HEK293 (cell line): ENCODE results near the gene IGF2BP2.
"Not testable (repeated sequence)": the region's sequence is repeated elsewhere in the genome, so short reads cannot be mapped to it uniquely, and the experiment has no call there.

Experiments used
- CTCF ChIA-PET: fragments of 350-600 bp; formaldehyde crosslinking; extraction: SDS; loops from one replicate; lab custom pipeline; 2021; ENCODE audit warnings: antibody characterized with exemption; lab: Yijun Ruan, JAX
- POLR2A ChIA-PET: fragments of 300-600 bp; formaldehyde crosslinking; extraction: SDS; loops from one replicate; lab custom pipeline; 2020; ENCODE audit warnings: antibody characterized with exemption, inconsistent platforms; lab: Yijun Ruan, JAX
- H3K27ac ChIP-seq: fragments of 200-500 bp; sonication (Bioruptor generic); 2 replicates; pipeline ENCODE4 v1.5.1; 2014; ENCODE audit warnings: low read depth, low read length, control low read depth, inconsistent platforms; ENCODE audit errors: extremely low read depth
- H3K36me3 ChIP-seq, 2 experiments: fragments of 200-500 bp in 1 of 2; sonication (Bioruptor generic) in 1 of 2; 1 replicate in 1 of 2; 2 replicates in 1 of 2; pipeline ENCODE4 v1.5.1; 2014 to 2017; ENCODE audit warnings: inconsistent platforms in 2 of 2, low read length in 2 of 2; ENCODE audit not compliant: control insufficient read depth in 2 of 2, insufficient read depth in 1 of 2
- H3K4me1 ChIP-seq: fragments of 200-500 bp; sonication (Bioruptor generic); 2 replicates; pipeline ENCODE4 v1.5.1; 2014; ENCODE audit warnings: mild to moderate bottlenecking, low read length, inconsistent platforms; ENCODE audit not compliant: control insufficient read depth, insufficient read depth
- H3K4me3 ChIP-seq: 2 replicates; pipeline ENCODE4 v1.5.1; 2011; ENCODE audit warnings: low read depth, mild to moderate bottlenecking, control low read depth, low read length, moderate library complexity
- H3K9me3 ChIP-seq: fragments of 200-500 bp; sonication (Bioruptor generic); 2 replicates; pipeline ENCODE4 v1.5.1; 2014; ENCODE audit warnings: low read depth, low read length, inconsistent platforms; ENCODE audit not compliant: control insufficient read depth, insufficient read depth
- EGR2 ChIP-seq: fragments of 450-650 bp; formaldehyde crosslinking; IDR thresholded peaks from 2 replicates; pipeline ENCODE4 v1.5.1; 2016; ENCODE audit warnings: low read depth, missing biosample characterization, missing genetic modification characterization
- FEZF1 ChIP-seq: fragments of 450-650 bp; formaldehyde crosslinking; IDR thresholded peaks from 2 replicates; pipeline ENCODE4 v1.5.1; 2016; ENCODE audit warnings: missing biosample characterization, missing genetic modification characterization
- PRDM6 ChIP-seq: fragments of 450-650 bp; formaldehyde crosslinking; IDR thresholded peaks from 2 replicates; pipeline ENCODE4 v1.5.1; 2017; ENCODE audit warnings: missing biosample characterization, missing genetic modification characterization
- SCRT2 ChIP-seq: fragments of 450-650 bp; formaldehyde crosslinking; IDR thresholded peaks from 2 replicates; pipeline ENCODE4 v1.5.1; 2016; ENCODE audit warnings: missing biosample characterization, missing genetic modification characterization
- SETDB1 ChIP-seq: IDR thresholded peaks from one replicate; pipeline ENCODE4 v1.6.1; 2017; ENCODE audit warnings: mild to moderate bottlenecking, low read length, moderate library complexity, mixed read lengths; ENCODE audit not compliant: insufficient read length
- SP7 ChIP-seq: fragments of 450-650 bp; formaldehyde crosslinking; IDR thresholded peaks from 2 replicates; pipeline ENCODE4 v1.5.1; 2016; ENCODE audit warnings: missing biosample characterization, missing genetic modification characterization
- YY2 ChIP-seq: fragments of 450-650 bp; formaldehyde crosslinking; IDR thresholded peaks from 2 replicates; pipeline ENCODE4 v1.5.1; 2016; ENCODE audit warnings: missing biosample characterization, missing genetic modification characterization
- ZBTB21 ChIP-seq: fragments of 450-650 bp; formaldehyde crosslinking; IDR thresholded peaks from 2 replicates; pipeline ENCODE4 v1.5.1; 2017; ENCODE audit warnings: missing biosample characterization, missing genetic modification characterization
- ZNF2 ChIP-seq: fragments of 450-650 bp; formaldehyde crosslinking; IDR thresholded peaks from 2 replicates; pipeline ENCODE4 v1.5.1; 2016; ENCODE audit warnings: missing biosample characterization, missing genetic modification characterization
- ZNF202 ChIP-seq: fragments of 450-650 bp; formaldehyde crosslinking; IDR thresholded peaks from 2 replicates; pipeline ENCODE4 v1.5.1; 2016; ENCODE audit warnings: missing biosample characterization, missing genetic modification characterization, borderline replicate concordance
- ZNF558 ChIP-seq: fragments of 450-650 bp; formaldehyde crosslinking; IDR thresholded peaks from 2 replicates; pipeline ENCODE4 v1.5.1; 2016; ENCODE audit warnings: missing biosample characterization, missing genetic modification characterization
- ZNF624 ChIP-seq: fragments of 450-650 bp; formaldehyde crosslinking; IDR thresholded peaks from 2 replicates; pipeline ENCODE4 v1.5.1; 2017; ENCODE audit warnings: missing biosample characterization, missing genetic modification characterization
- ZNF692 ChIP-seq: fragments of 450-650 bp; formaldehyde crosslinking; IDR thresholded peaks from 2 replicates; pipeline ENCODE4 v1.5.1; 2016; ENCODE audit warnings: missing biosample characterization, missing genetic modification characterization
- ZSCAN16 ChIP-seq: fragments of 450-650 bp; formaldehyde crosslinking; IDR thresholded peaks from 2 replicates; pipeline ENCODE4 v1.5.1; 2016; ENCODE audit warnings: missing biosample characterization, missing genetic modification characterization
- TF ChIP-seq, protein P1 (sequence below): fragments of 450-650 bp; formaldehyde crosslinking; IDR thresholded peaks from 2 replicates; pipeline ENCODE4 v1.5.1; 2016; ENCODE audit warnings: missing biosample characterization, missing genetic modification characterization
- TF ChIP-seq, protein P2 (sequence below): sonication (generic); formaldehyde crosslinking; IDR thresholded peaks from 2 replicates; pipeline ENCODE4 v1.8.1; 2022; ENCODE audit warnings: mild to moderate bottlenecking, moderate library complexity, missing genetic modification reagents
- TF ChIP-seq, protein P3 (sequence below): fragments of 450-650 bp; formaldehyde crosslinking; IDR thresholded peaks from 2 replicates; pipeline ENCODE4 v1.5.1; 2017; ENCODE audit warnings: missing biosample characterization, mild to moderate bottlenecking, missing genetic modification characterization, moderate library complexity
- TF ChIP-seq, protein P4 (sequence below): fragments of 450-650 bp; formaldehyde crosslinking; IDR thresholded peaks from 2 replicates; pipeline ENCODE4 v1.5.1; 2017; ENCODE audit warnings: missing biosample characterization, missing genetic modification characterization
- TF ChIP-seq, protein P5 (sequence below): fragments of 450-650 bp; formaldehyde crosslinking; IDR thresholded peaks from 2 replicates; pipeline ENCODE4 v1.5.1; 2017; ENCODE audit warnings: missing biosample characterization, missing genetic modification characterization

The IGF2BP2 gene

DNA sequence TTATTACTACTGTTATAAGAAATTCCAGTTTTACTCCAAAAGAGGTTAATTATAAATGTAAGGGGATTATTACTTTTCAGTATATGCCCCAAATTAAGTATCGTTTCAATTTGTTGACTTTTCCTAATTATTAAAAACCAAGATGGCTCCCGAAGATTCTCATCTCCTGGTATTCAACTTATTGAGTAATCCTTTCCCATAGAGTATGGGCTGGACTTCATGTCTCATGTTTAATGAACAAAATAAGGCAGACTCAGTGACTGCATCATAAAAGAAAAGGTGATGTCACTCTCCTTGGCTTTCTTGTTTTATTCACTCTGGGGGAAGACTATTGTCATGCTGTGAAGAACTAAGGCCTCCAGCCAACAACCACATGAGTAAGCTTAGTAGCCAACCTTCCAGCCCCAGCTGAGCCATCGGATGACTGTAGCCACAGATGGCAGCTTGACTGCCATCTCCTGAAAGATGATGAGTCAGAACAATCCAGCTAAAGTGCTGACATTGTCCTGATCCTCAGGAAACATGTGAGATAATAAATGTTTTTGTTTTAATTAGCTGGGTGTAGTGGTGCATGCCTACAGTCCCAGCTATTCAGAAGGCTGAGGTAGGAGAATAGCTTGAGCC, 17.3 kb downstream of the IGF2BP2 start (continued):
- TF ChIP-seq, protein P1, sequence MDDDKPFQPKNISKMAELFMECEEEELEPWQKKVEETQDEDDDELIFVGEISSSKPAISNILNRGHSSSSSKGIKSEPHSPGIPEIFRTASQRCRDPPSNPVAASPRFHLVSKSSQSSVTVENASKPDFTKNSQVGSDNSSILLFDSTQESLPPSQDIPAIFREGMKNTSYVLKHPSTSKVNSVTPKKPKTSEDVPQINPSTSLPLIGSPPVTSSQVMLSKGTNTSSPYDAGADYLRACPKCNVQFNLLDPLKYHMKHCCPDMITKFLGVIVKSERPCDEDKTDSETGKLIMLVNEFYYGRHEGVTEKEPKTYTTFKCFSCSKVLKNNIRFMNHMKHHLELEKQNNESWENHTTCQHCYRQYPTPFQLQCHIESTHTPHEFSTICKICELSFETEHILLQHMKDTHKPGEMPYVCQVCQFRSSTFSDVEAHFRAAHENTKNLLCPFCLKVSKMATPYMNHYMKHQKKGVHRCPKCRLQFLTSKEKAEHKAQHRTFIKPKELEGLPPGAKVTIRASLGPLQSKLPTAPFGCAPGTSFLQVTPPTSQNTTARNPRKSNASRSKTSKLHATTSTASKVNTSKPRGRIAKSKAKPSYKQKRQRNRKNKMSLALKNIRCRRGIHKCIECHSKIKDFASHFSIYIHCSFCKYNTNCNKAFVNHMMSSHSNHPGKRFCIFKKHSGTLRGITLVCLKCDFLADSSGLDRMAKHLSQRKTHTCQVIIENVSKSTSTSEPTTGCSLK (tag by site-specific recombination) = no peak
- TF ChIP-seq ZSCAN16 = no peak
- TF ChIP-seq, protein P2, sequence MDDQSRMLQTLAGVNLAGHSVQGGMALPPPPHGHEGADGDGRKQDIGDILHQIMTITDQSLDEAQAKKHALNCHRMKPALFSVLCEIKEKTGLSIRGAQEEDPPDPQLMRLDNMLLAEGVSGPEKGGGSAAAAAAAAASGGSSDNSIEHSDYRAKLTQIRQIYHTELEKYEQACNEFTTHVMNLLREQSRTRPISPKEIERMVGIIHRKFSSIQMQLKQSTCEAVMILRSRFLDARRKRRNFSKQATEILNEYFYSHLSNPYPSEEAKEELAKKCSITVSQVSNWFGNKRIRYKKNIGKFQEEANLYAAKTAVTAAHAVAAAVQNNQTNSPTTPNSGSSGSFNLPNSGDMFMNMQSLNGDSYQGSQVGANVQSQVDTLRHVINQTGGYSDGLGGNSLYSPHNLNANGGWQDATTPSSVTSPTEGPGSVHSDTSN (CRISPR knock-in tag) = no peak
- TF ChIP-seq ZNF624 (tag by site-specific recombination) = no peak
- TF ChIP-seq, protein P3, sequence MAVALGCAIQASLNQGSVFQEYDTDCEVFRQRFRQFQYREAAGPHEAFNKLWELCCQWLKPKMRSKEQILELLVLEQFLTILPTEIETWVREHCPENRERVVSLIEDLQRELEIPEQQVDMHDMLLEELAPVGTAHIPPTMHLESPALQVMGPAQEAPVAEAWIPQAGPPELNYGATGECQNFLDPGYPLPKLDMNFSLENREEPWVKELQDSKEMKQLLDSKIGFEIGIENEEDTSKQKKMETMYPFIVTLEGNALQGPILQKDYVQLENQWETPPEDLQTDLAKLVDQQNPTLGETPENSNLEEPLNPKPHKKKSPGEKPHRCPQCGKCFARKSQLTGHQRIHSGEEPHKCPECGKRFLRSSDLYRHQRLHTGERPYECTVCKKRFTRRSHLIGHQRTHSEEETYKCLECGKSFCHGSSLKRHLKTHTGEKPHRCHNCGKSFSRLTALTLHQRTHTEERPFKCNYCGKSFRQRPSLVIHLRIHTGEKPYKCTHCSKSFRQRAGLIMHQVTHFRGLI (tag by site-specific recombination) = no peak; the same call in 1 of the 2 replicates
- TF ChIP-seq, protein P4, sequence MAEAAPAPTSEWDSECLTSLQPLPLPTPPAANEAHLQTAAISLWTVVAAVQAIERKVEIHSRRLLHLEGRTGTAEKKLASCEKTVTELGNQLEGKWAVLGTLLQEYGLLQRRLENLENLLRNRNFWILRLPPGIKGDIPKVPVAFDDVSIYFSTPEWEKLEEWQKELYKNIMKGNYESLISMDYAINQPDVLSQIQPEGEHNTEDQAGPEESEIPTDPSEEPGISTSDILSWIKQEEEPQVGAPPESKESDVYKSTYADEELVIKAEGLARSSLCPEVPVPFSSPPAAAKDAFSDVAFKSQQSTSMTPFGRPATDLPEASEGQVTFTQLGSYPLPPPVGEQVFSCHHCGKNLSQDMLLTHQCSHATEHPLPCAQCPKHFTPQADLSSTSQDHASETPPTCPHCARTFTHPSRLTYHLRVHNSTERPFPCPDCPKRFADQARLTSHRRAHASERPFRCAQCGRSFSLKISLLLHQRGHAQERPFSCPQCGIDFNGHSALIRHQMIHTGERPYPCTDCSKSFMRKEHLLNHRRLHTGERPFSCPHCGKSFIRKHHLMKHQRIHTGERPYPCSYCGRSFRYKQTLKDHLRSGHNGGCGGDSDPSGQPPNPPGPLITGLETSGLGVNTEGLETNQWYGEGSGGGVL = peak; percentile 36
- TF ChIP-seq SP7 (tag by site-specific recombination) = peak; percentile 90
- no peak for TF ChIP-seq ZNF202 (tag by site-specific recombination)
- peak; percentile 94 for TF ChIP-seq ZBTB21 (tag by site-specific recombination)
- TF ChIP-seq PRDM6 (tag by site-specific recombination) = peak; percentile 51
- TF ChIP-seq, protein P5, sequence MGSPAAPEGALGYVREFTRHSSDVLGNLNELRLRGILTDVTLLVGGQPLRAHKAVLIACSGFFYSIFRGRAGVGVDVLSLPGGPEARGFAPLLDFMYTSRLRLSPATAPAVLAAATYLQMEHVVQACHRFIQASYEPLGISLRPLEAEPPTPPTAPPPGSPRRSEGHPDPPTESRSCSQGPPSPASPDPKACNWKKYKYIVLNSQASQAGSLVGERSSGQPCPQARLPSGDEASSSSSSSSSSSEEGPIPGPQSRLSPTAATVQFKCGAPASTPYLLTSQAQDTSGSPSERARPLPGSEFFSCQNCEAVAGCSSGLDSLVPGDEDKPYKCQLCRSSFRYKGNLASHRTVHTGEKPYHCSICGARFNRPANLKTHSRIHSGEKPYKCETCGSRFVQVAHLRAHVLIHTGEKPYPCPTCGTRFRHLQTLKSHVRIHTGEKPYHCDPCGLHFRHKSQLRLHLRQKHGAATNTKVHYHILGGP (tag by site-specific recombination) = no peak
- no peak for TF ChIP-seq EGR2 (tag by site-specific recombination)
- peak; percentile 64 for TF ChIP-seq ZNF692 (tag by site-specific recombination)
- TF ChIP-seq FEZF1 (tag by site-specific recombination) = peak; percentile 54
- peak; percentile 51 for TF ChIP-seq SCRT2 (tag by site-specific recombination)
- no peak for TF ChIP-seq ZNF2 (tag by site-specific recombination)
- TF ChIP-seq ZNF558 (tag by site-specific recombination) = peak; percentile 86
- TF ChIP-seq SETDB1 = peak; percentile 98
- TF ChIP-seq YY2 (tag by site-specific recombination) = no peak

DNA sequence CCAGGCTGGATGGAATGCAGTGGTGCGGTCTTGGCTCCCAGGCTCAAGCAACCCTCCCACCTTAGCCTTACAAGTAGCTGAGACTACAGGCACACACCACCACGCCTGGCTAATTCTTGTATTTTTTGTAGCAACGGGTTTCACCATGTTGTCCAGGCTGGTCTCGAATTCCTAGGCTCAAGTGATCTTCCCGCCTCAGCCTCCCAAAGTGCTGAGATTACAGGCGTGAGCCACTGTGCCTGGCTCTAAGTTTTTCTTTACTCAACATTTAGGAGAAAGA, 26.1 kb downstream of the IGF2BP2 start:
- POLR2A ChIA-PET, H3K36me3 ChIP-seq, H3K4me3 ChIP-seq, H3K27ac ChIP-seq, H3K9me3 ChIP-seq, H3K4me1 ChIP-seq: not testable (repeated sequence)
- CTCF ChIA-PET = interaction anchor here (0.6 kb wide), 1 partner anchor 47 kb away, joined by 3 read pairs; no protein-coding TSS in a partner anchor
